GM19463 (cell line): ENCODE data around the gene SLC25A29.

Experiments used
- ATAC-seq: cut with Tn5 transposase; IDR thresholded peaks from one replicate; pipeline ENCODE4 v1.9.1; 2021; ENCODE audit warnings: mild to moderate bottlenecking, moderate library complexity; ENCODE audit not compliant: unreplicated experiment

Gene SLC25A29

GRCh38 chr14:100246809-100247428 is 59.3 kb downstream of the SLC25A29 start:
- no peak for ATAC-seq

DNA sequence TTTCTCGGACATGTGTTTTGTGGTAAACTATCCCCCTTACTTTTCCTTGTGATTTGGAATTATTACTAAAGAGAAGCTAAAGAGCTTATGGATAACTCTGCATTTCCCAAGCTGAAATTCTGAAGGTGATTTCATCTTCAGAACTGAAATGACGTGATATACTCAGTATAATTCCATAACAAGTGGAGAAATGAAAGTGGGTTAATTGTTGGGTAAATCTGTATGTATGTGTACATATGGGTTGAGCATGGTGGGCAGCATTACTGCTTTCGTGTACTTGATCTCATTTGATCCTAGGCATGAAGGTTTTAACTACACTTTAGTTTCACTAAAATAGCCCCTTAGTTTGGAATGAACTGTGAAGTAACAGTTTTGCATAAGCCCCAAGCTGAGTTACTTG is 63.2 kb downstream of the SLC25A29 start:
- no peak for ATAC-seq

DNA sequence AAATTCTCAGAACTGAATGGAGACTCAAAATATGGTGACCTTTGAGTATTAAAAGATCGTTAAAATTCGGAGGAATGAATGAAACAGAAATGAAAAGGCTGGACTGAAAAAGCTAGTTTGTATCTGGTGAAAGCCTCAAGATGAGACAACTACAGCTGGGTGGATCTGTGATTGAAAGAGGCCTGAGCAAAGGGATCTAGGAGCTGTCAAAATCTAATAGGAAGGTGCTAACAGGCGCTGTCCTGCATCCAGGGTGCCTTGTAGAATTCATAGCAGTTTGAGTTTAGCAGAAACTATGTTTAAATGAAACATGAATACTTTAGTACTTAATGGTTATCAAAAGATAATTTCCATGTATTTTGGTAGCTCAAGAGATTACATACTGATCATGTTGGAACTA is 65.0 kb downstream of the SLC25A29 start:
- no peak for ATAC-seq
